DND-41 (cell line): Measurements from ENCODE around the gene NEURL3.

Experiments
- ATAC-seq: fragments of 200-7000 bp; cut with Tn5 transposase; 3 replicates; pipeline ENCODE4 v1.9.1; 2021; ENCODE audit warnings: low read depth; ENCODE audit not compliant: insufficient read depth
- DNase-seq: peaks from one replicate; pipeline ENCODE4 v3.0.0-alpha.2; 2020
- H2AFZ ChIP-seq: 2 replicates; pipeline ENCODE4 v1.6.0; 2012; ENCODE audit warnings: low read depth, low read length
- H3K27ac ChIP-seq: 2 replicates; pipeline ENCODE4 v1.5.1; 2012; ENCODE audit warnings: low read length, inconsistent platforms
- H3K27me3 ChIP-seq: fragments of 200-600 bp; sonication (generic); 2 replicates; pipeline ENCODE4 v1.6.0; 2012; ENCODE audit warnings: low read length, mild to moderate bottlenecking, inconsistent platforms; ENCODE audit not compliant: insufficient read depth, poor library complexity
- H3K36me3 ChIP-seq: 2 replicates; pipeline ENCODE4 v1.5.1; 2012; ENCODE audit warnings: low read length, inconsistent platforms; ENCODE audit not compliant: insufficient read depth
- H3K4me1 ChIP-seq: 2 replicates; pipeline ENCODE4 v1.5.1; 2012; ENCODE audit warnings: mild to moderate bottlenecking, low read length; ENCODE audit not compliant: insufficient read depth
- H3K4me2 ChIP-seq: 2 replicates; pipeline ENCODE4 v1.6.0; 2012; ENCODE audit warnings: mild to moderate bottlenecking, moderate library complexity, low read length, inconsistent platforms; ENCODE audit not compliant: insufficient read depth
- H3K4me3 ChIP-seq, 2 experiments: fragments of 200-600 bp in 1 of 2; shearing (Covaris generic) in 1 of 2; 2 replicates each; pipeline ENCODE4 v1.5.1; 2012 to 2016; ENCODE audit warnings: inconsistent platforms in 2 of 2, low read length in 2 of 2, mild to moderate bottlenecking in 2 of 2, low read depth in 1 of 2, moderate library complexity in 1 of 2
- H3K79me2 ChIP-seq: 2 replicates; pipeline ENCODE4 v1.6.0; 2012; ENCODE audit warnings: low read length, inconsistent platforms; ENCODE audit not compliant: insufficient read depth
- H3K9ac ChIP-seq: 2 replicates; pipeline ENCODE4 v1.6.0; 2012; ENCODE audit warnings: low read depth, mild to moderate bottlenecking, inconsistent platforms, low read length, moderate library complexity
- H3K9me3 ChIP-seq: 2 replicates; pipeline ENCODE4 v1.5.1; 2012; ENCODE audit warnings: low read length, moderate library complexity, mild to moderate bottlenecking, inconsistent platforms; ENCODE audit not compliant: insufficient read depth, severe bottlenecking
- H4K20me1 ChIP-seq: 2 replicates; pipeline ENCODE4 v1.6.0; 2012; ENCODE audit warnings: low read length; ENCODE audit not compliant: insufficient read depth
- EZH2 ChIP-seq: IDR thresholded peaks from 3 replicates; pipeline ENCODE4 v1.6.1; 2012; ENCODE audit warnings: borderline replicate concordance, low read depth, mild to moderate bottlenecking, moderate library complexity, low read length, inconsistent platforms; ENCODE audit not compliant: severe bottlenecking
- TF ChIP-seq, protein P1 (sequence below): IDR thresholded peaks from 2 replicates; pipeline ENCODE4 v1.5.1; 2012; ENCODE audit warnings: borderline replicate concordance, low read length, moderate library complexity, mild to moderate bottlenecking; ENCODE audit not compliant: poor library complexity, severe bottlenecking; ENCODE audit errors: extremely low read depth

The NEURL3 gene

DNA sequence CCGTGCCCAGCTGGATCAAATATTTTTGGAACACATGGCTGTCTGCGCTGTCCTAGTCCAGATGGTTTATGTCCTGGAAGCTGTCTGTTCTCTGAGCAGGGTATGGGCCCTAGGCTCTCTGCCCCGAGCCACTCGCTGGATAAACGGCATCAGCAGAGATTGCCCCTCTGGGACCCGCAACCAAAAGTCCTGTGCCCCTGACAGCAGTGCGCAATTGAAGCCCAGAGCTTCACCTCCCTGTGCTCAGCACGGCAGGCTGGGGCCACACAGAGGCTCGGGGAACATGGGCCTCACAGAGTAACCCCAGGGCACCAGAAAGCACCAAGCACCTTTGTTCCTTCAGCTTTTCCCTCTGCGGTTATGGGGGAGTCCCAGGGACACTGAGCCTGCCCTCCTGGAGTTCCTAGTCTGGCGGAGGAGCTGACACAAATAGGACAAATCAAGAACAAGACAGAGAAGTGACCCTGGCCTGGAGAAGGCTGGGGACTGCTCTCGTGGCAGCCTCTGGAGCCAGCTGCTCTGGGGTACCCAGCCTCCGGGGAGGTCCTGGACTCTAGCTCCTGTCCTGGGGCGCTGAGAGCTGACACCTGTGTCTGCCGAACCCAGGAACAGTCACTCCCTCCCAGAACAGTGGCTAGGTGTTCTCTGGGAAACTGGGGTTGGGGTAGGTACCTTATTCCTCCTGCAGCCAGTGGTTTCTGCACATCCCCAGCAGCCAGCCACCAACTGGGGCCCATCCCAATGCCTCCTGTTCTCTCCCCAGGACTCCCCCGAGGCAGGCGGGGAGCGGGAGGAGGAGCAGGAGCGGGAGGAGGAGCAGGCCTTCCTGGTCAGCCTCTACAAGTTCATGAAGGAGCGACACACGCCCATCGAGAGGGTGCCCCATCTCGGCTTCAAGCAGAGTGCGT lies 43.7 kb upstream of the NEURL3 start:
- no peaks in the 10 kb centered on the region for H3K27me3 ChIP-seq
- DNase-seq = no peak
- H3K27ac ChIP-seq = no peak overlapping the region
- no peak overlapping the region for H3K9ac ChIP-seq
- peaks cover 22% of the 10 kb centered on the region for H3K79me2 ChIP-seq
- H4K20me1 ChIP-seq = peaks cover 33% of the 10 kb centered on the region
- no peak overlapping the region for H2AFZ ChIP-seq
- no peaks in the 10 kb centered on the region for H3K9me3 ChIP-seq
- H3K4me1 ChIP-seq = peaks cover 9% of the 10 kb centered on the region; the same call in 1 of the 2 replicates
- no peak overlapping the region for H3K4me2 ChIP-seq
- H3K4me3 ChIP-seq = no peak overlapping the region
- no peak for ATAC-seq
- TF ChIP-seq, protein P1, sequence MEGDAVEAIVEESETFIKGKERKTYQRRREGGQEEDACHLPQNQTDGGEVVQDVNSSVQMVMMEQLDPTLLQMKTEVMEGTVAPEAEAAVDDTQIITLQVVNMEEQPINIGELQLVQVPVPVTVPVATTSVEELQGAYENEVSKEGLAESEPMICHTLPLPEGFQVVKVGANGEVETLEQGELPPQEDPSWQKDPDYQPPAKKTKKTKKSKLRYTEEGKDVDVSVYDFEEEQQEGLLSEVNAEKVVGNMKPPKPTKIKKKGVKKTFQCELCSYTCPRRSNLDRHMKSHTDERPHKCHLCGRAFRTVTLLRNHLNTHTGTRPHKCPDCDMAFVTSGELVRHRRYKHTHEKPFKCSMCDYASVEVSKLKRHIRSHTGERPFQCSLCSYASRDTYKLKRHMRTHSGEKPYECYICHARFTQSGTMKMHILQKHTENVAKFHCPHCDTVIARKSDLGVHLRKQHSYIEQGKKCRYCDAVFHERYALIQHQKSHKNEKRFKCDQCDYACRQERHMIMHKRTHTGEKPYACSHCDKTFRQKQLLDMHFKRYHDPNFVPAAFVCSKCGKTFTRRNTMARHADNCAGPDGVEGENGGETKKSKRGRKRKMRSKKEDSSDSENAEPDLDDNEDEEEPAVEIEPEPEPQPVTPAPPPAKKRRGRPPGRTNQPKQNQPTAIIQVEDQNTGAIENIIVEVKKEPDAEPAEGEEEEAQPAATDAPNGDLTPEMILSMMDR = no peak
- TF ChIP-seq EZH2 = no peak
- peaks cover 69% of the 10 kb centered on the region for H3K36me3 ChIP-seq

DNA sequence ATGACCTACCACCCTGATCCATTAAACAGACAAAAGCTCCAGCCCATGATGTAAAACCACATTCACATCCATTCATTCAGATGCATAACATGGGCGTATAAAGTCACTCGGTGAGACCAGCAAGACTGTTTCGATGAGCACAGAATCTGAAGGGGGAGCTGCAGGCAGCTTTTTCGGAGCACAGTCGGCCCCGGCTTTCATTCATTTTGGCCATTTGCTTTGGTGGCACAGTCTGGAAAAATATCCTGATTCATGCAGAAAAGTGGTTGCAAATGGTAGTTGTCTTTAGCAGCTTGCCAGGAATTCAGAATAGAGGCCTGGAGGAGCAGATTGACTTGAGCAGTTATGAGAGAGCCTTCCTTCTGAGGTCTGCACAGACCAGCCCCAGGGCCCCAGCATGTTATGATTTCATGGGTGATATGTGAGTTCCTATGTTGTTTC lies 42.6 kb upstream of the NEURL3 start:
- no peak overlapping the region for H3K27ac ChIP-seq
- H3K4me3 ChIP-seq = no peak overlapping the region
- H3K4me2 ChIP-seq = no peak overlapping the region
- H3K79me2 ChIP-seq = peaks cover 31% of the 10 kb centered on the region
- peaks cover 67% of the 10 kb centered on the region for H3K36me3 ChIP-seq
- TF ChIP-seq EZH2 = no peak
- TF ChIP-seq, protein P1 = no peak
- H3K27me3 ChIP-seq = no peaks in the 10 kb centered on the region
- DNase-seq (no peak), ATAC-seq (no peak)
- peaks cover 6% of the 10 kb centered on the region; the same call in 1 of the 2 replicates for H3K4me1 ChIP-seq
- H3K9me3 ChIP-seq = no peaks in the 10 kb centered on the region
- no peak overlapping the region for H2AFZ ChIP-seq
- no peak overlapping the region for H3K9ac ChIP-seq
- peaks cover 38% of the 10 kb centered on the region for H4K20me1 ChIP-seq

DNA sequence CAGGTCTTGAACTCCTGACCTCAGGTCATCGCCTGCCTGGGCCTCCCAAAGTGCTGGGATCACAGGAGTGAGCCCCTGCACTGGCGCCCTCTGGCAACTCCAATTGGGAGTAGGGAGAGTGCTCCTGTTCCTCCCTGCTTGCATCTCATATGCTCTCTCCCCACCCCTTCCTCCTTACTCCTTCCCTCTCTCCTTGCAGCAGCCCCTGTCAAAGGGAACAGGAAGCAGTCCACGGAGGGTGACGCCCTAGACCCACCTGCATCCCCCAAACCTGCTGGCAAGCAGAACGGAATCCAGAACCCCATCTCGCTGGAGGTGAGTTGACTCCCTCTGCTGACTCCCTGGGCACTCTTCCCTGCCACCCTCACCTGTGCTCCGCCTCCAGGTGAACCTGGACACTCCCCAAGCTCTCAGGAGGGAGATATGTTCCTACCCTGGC lies 42.1 kb upstream of the NEURL3 start:
- TF ChIP-seq, protein P1 = no peak
- TF ChIP-seq EZH2 = no peak
- Histone ChIP-seq H2AFZ (no peak overlapping the region), H3K27ac (no peak overlapping the region), H3K9ac (no peak overlapping the region), H3K4me3 (no peak overlapping the region), H3K27me3 (no peaks in the 10 kb centered on the region), H3K36me3 (peaks cover 67% of the 10 kb centered on the region), H3K4me1 (peaks cover 6% of the 10 kb centered on the region; the same call in 1 of the 2 replicates), H3K9me3 (no peaks in the 10 kb centered on the region), H3K79me2 (peaks cover 36% of the 10 kb centered on the region), H3K4me2 (no peak overlapping the region), H4K20me1 (peaks cover 43% of the 10 kb centered on the region)
- DNase-seq (no peak), ATAC-seq (no peak)
